Liver (tissue), 9 donors: ENCODE data around the gene MECP2. TPM values are rescaled to one million over a fixed set of nuclear protein-coding genes. Genes with fewer than 3 reads are reported as not detected.

Source experiments
- DNase-seq: peaks from one replicate; pipeline ENCODE4 v3.0.0-alpha.2; 2017; ENCODE audit warnings: low spot score
- H3K27ac ChIP-seq, 2 donors: one replicate each; pipeline ENCODE4 v1.7.0; 2013; ENCODE audit warnings: inconsistent platforms in 2 of 2, low read length in 2 of 2, control low read depth in 1 of 2, low read depth in 1 of 2, mild to moderate bottlenecking in 1 of 2
- H3K27me3 ChIP-seq, 4 donors: one replicate each; pipeline versions ENCODE4 v1.6.1 to v1.7.0; 2013; ENCODE audit warnings: low read length in 3 of 4, inconsistent platforms in 1 of 4, mild to moderate bottlenecking in 1 of 4, moderate library complexity in 1 of 4; ENCODE audit not compliant: control insufficient read depth in 4 of 4, insufficient read depth in 4 of 4
- H3K36me3 ChIP-seq, 4 donors: one replicate each; pipeline versions ENCODE4 v1.6.1 to v1.7.0; 2013; ENCODE audit warnings: low read length in 3 of 4, mild to moderate bottlenecking in 3 of 4, low read depth in 1 of 4, moderate library complexity in 1 of 4; ENCODE audit not compliant: control insufficient read depth in 4 of 4, insufficient read depth in 3 of 4
- H3K4me1 ChIP-seq, 4 donors: one replicate each; pipeline versions ENCODE4 v1.6.1 to v1.7.0; 2013; ENCODE audit warnings: low read length in 3 of 4, mild to moderate bottlenecking in 3 of 4, moderate library complexity in 1 of 4; ENCODE audit not compliant: control insufficient read depth in 4 of 4, insufficient read depth in 4 of 4
- H3K4me3 ChIP-seq, 3 donors: one replicate each; pipeline versions ENCODE4 v1.6.1 to v1.7.0; 2013; ENCODE audit warnings: low read length in 3 of 3, control low read depth in 1 of 3, low read depth in 1 of 3, mild to moderate bottlenecking in 1 of 3
- H3K9ac ChIP-seq, 2 donors: one replicate each; pipeline ENCODE4 v1.7.0; 2013; ENCODE audit warnings: low read length in 2 of 2, mild to moderate bottlenecking in 2 of 2, moderate library complexity in 2 of 2, control low read depth in 1 of 2, low read depth in 1 of 2
- H3K9me3 ChIP-seq, 4 donors: one replicate each; pipeline versions ENCODE4 v1.6.1 to v1.7.0; 2013; ENCODE audit warnings: low read length in 3 of 4; ENCODE audit not compliant: control insufficient read depth in 4 of 4
- EGR1 ChIP-seq, 2 donors: IDR thresholded peaks; 2 replicates each; pipeline ENCODE4 v1.6.1; 2016 to 2018; ENCODE audit warnings: antibody characterized with exemption in 2 of 2, low read depth in 2 of 2
- FOXA1 ChIP-seq: IDR thresholded peaks from 2 replicates; pipeline ENCODE4 v1.6.1; 2016; ENCODE audit warnings: antibody characterized with exemption
- FOXA2 ChIP-seq: IDR thresholded peaks from 2 replicates; pipeline ENCODE4 v1.6.1; 2016; ENCODE audit warnings: antibody characterized with exemption
- HNF4G ChIP-seq: IDR thresholded peaks from 2 replicates; pipeline ENCODE4 v1.6.1; 2016; ENCODE audit warnings: antibody characterized with exemption
- JUND ChIP-seq, 2 donors: IDR thresholded peaks; 2 replicates each; pipeline ENCODE4 v1.6.1; 2016; ENCODE audit warnings: antibody characterized with exemption in 2 of 2
- NR2F2 ChIP-seq: IDR thresholded peaks from 2 replicates; pipeline ENCODE4 v1.6.1; 2016; ENCODE audit warnings: antibody characterized with exemption
- RAD21 ChIP-seq, 2 donors: IDR thresholded peaks; 2 replicates each; pipeline ENCODE4 v1.6.1; 2016; ENCODE audit warnings: antibody characterized with exemption in 2 of 2, mild to moderate bottlenecking in 2 of 2
- RXRA ChIP-seq, 2 donors: IDR thresholded peaks; 2 replicates each; pipeline ENCODE4 v1.6.1; 2017 to 2018; ENCODE audit warnings: antibody characterized with exemption in 2 of 2, mild to moderate bottlenecking in 1 of 2
- SP1 ChIP-seq: IDR thresholded peaks from 2 replicates; pipeline ENCODE4 v1.6.1; 2018; ENCODE audit warnings: antibody characterized with exemption, mild to moderate bottlenecking
- TAF1 ChIP-seq: conservative IDR thresholded peaks from 2 replicates; pipeline ENCODE4 v1.6.1; 2016; ENCODE audit warnings: antibody characterized with exemption, mild to moderate bottlenecking
- YY1 ChIP-seq: IDR thresholded peaks from 2 replicates; pipeline ENCODE4 v1.6.1; 2016; ENCODE audit warnings: antibody characterized with exemption, mild to moderate bottlenecking
- WGBS: extraction: QIAGEN DNeasy Blood & Tissue Kit; methylation state at CpG from one replicate; pipeline ENCODE4 v1.1.7; 2013; 5-methylcytosine and 5-hydroxymethylcytosine counted together
- polyA plus RNA-seq, 2 donors: library from polyadenylated mRNA; stranded (reverse) in 1 of 2; unstranded in 1 of 2; fragments of 200-250 nt in 1 of 2; fragments of >200 nt in 1 of 2; fragmentation: Nextera tagmentation in 1 of 2; extraction: Ambion mirVana in 1 of 2; gene quantifications; one replicate each; pipeline versions ENCODE4 v1.2.1 to v1.2.3, GENCODE V29; 2013 to 2015
- total RNA-seq, 2 donors: library from RNA; depleted of rRNA; stranded (reverse); fragments of >200 nt; gene quantifications; one replicate each; pipeline ENCODE4 v1.2.3, GENCODE V29; 2014
- TF ChIP-seq, protein P1 (sequence below): IDR thresholded peaks from 2 replicates; pipeline ENCODE4 v1.6.1; 2016; ENCODE audit warnings: antibody characterized with exemption, mild to moderate bottlenecking
- TF ChIP-seq, protein P2 (sequence below): fragments of 150-350 bp; IDR thresholded peaks from 2 replicates; pipeline ENCODE4 v1.5.1; 2017; ENCODE audit warnings: improper control_type of control experiment, low read depth, low read length; ENCODE audit not compliant: missing input control
- TF ChIP-seq, protein P3 (sequence below): IDR thresholded peaks from 2 replicates; pipeline ENCODE4 v1.6.1; 2016; ENCODE audit warnings: antibody characterized with exemption
- TF ChIP-seq, protein P4 (sequence below): IDR thresholded peaks from 2 replicates; pipeline ENCODE4 v1.6.1; 2016; ENCODE audit warnings: antibody characterized with exemption
- TF ChIP-seq, protein P5 (sequence below): IDR thresholded peaks from 2 replicates; pipeline ENCODE4 v1.6.1; 2016; ENCODE audit warnings: antibody characterized with exemption
- donor health status: healthy.
- donor health status: healthy.
- donor health status: healthy.
- donor health status: healthy.
- donor health status: healthy.

Gene MECP2
- total and polyA plus RNA-seq, 4 donors, result 6.9 to 22.0 (median 10.0) TPM

DNA sequence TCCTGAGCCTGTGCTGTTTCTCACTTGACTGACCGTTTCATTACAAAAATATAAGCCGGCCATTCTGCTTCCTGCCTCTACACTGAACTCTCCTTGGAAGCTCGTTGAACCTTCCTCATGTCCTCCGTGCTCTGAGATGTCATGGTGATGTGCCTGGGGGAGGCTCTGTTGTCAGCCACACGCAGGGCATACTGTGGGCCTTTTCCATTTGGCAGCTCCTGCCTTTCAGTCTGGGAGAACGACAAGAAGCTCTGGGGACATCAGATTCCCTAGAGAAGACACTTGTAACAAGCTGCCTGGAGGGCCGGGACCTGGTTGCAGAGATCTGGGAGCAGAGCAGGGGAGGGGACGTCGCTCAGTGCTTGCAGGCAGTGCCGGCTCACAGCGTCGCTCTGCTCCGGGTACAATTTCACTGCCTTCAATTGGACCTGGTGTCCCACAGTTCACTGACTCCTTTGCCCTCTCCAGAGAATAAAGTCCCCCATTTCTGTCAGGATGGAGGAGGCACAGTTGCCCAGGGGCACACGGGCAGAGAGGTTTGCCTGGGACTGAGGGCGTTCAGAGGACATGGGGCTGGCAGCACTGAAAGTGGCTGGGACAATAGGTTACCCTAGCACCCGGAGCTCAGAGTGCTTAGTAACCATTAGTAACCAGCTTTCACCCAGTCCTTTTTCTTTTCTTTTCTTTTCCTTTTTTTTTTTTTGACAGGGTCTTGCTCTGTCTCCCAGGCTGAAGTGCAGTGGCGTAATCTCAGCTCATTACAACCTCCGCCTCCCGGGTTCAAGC, 19.1 kb upstream of the MECP2 start:
- Histone ChIP-seq H3K36me3 (no peaks in the 10 kb centered on the region), H3K9ac (no peak overlapping the region), H3K9me3 (peaks cover 0 to 5% (median 0%) of the 10 kb centered on the region in 4 donors), H3K27ac (no peak overlapping the region), H3K27me3 (no peaks in the 10 kb centered on the region), H3K4me3 (no peak overlapping the region), H3K4me1 (no peaks in the 10 kb centered on the region)
- TF ChIP-seq FOXA2, result no peak
- no peak for TF ChIP-seq JUND (IDR thresholded peaks at IDR 0.05)
- TF ChIP-seq NR2F2, result no peak
- TF ChIP-seq, protein P1, sequence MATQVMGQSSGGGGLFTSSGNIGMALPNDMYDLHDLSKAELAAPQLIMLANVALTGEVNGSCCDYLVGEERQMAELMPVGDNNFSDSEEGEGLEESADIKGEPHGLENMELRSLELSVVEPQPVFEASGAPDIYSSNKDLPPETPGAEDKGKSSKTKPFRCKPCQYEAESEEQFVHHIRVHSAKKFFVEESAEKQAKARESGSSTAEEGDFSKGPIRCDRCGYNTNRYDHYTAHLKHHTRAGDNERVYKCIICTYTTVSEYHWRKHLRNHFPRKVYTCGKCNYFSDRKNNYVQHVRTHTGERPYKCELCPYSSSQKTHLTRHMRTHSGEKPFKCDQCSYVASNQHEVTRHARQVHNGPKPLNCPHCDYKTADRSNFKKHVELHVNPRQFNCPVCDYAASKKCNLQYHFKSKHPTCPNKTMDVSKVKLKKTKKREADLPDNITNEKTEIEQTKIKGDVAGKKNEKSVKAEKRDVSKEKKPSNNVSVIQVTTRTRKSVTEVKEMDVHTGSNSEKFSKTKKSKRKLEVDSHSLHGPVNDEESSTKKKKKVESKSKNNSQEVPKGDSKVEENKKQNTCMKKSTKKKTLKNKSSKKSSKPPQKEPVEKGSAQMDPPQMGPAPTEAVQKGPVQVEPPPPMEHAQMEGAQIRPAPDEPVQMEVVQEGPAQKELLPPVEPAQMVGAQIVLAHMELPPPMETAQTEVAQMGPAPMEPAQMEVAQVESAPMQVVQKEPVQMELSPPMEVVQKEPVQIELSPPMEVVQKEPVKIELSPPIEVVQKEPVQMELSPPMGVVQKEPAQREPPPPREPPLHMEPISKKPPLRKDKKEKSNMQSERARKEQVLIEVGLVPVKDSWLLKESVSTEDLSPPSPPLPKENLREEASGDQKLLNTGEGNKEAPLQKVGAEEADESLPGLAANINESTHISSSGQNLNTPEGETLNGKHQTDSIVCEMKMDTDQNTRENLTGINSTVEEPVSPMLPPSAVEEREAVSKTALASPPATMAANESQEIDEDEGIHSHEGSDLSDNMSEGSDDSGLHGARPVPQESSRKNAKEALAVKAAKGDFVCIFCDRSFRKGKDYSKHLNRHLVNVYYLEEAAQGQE, result no peak
- no peak for TF ChIP-seq YY1
- no peak for TF ChIP-seq SP1
- TF ChIP-seq EGR1 (IDR thresholded peaks at IDR 0.05; ENCODE audit: low read depth in 2 of 2), result no peak
- TF ChIP-seq RXRA (IDR thresholded peaks at IDR 0.05), result no peak
- TF ChIP-seq RAD21 (IDR thresholded peaks at IDR 0.05), result no peak
- TF ChIP-seq HNF4G, result no peak
- TF ChIP-seq TAF1, result no peak
- TF ChIP-seq, protein P2, sequence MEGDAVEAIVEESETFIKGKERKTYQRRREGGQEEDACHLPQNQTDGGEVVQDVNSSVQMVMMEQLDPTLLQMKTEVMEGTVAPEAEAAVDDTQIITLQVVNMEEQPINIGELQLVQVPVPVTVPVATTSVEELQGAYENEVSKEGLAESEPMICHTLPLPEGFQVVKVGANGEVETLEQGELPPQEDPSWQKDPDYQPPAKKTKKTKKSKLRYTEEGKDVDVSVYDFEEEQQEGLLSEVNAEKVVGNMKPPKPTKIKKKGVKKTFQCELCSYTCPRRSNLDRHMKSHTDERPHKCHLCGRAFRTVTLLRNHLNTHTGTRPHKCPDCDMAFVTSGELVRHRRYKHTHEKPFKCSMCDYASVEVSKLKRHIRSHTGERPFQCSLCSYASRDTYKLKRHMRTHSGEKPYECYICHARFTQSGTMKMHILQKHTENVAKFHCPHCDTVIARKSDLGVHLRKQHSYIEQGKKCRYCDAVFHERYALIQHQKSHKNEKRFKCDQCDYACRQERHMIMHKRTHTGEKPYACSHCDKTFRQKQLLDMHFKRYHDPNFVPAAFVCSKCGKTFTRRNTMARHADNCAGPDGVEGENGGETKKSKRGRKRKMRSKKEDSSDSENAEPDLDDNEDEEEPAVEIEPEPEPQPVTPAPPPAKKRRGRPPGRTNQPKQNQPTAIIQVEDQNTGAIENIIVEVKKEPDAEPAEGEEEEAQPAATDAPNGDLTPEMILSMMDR, result no peak
- TF ChIP-seq, protein P3, sequence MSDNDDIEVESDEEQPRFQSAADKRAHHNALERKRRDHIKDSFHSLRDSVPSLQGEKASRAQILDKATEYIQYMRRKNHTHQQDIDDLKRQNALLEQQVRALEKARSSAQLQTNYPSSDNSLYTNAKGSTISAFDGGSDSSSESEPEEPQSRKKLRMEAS, result no peak
- TF ChIP-seq, protein P4, sequence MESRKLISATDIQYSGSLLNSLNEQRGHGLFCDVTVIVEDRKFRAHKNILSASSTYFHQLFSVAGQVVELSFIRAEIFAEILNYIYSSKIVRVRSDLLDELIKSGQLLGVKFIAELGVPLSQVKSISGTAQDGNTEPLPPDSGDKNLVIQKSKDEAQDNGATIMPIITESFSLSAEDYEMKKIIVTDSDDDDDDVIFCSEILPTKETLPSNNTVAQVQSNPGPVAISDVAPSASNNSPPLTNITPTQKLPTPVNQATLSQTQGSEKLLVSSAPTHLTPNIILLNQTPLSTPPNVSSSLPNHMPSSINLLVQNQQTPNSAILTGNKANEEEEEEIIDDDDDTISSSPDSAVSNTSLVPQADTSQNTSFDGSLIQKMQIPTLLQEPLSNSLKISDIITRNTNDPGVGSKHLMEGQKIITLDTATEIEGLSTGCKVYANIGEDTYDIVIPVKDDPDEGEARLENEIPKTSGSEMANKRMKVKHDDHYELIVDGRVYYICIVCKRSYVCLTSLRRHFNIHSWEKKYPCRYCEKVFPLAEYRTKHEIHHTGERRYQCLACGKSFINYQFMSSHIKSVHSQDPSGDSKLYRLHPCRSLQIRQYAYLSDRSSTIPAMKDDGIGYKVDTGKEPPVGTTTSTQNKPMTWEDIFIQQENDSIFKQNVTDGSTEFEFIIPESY, result no peak
- TF ChIP-seq, protein P5, sequence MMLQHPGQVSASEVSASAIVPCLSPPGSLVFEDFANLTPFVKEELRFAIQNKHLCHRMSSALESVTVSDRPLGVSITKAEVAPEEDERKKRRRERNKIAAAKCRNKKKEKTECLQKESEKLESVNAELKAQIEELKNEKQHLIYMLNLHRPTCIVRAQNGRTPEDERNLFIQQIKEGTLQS, result no peak
- TF ChIP-seq FOXA1, result no peak
- no peak for DNase-seq
- 71% methylated on average over 19 of the region's 19 CpGs for WGBS
